Skeletal muscle tissue (tissue), 4 donors: ENCODE data around the gene SCAMP4. TPM values are rescaled to one million over a fixed set of nuclear protein-coding genes. Genes with fewer than 3 reads are reported as not detected.

Source experiments
- H3K27ac ChIP-seq: one replicate; pipeline ENCODE4 v1.7.0; 2013; ENCODE audit warnings: mild to moderate bottlenecking, low read depth, low read length, inconsistent platforms
- H3K27me3 ChIP-seq, 3 donors: one replicate each; pipeline ENCODE4 v1.7.0; 2013; ENCODE audit warnings: low read length in 3 of 3; ENCODE audit not compliant: control insufficient read depth in 3 of 3, insufficient read depth in 3 of 3
- H3K36me3 ChIP-seq, 3 donors: one replicate each; pipeline ENCODE4 v1.7.0; 2013; ENCODE audit warnings: low read length in 3 of 3; ENCODE audit not compliant: control insufficient read depth in 3 of 3, insufficient read depth in 3 of 3
- H3K4me1 ChIP-seq, 3 donors: one replicate each; pipeline ENCODE4 v1.7.0; 2013; ENCODE audit warnings: low read length in 3 of 3, mild to moderate bottlenecking in 3 of 3; ENCODE audit not compliant: control insufficient read depth in 3 of 3, insufficient read depth in 3 of 3
- H3K4me3 ChIP-seq, 3 donors: one replicate each; pipeline ENCODE4 v1.7.0; 2013; ENCODE audit warnings: low read length in 3 of 3
- H3K9ac ChIP-seq, 3 donors: one replicate each; pipeline ENCODE4 v1.7.0; 2013; ENCODE audit warnings: low read length in 3 of 3, mild to moderate bottlenecking in 3 of 3, moderate library complexity in 2 of 3, low read depth in 1 of 3
- H3K9me3 ChIP-seq, 3 donors: one replicate each; pipeline ENCODE4 v1.7.0; 2013; ENCODE audit warnings: low read length in 3 of 3; ENCODE audit not compliant: control insufficient read depth in 3 of 3
- total RNA-seq: library from RNA; depleted of rRNA; stranded (reverse); fragments of >200 nt; gene quantifications from one replicate; pipeline ENCODE4 v1.2.3, GENCODE V29; 2014
- donor health status: Osteomylitis.

Gene SCAMP4
- total RNA-seq, 1 donor from 2014 or later, result 8.9 TPM

GRCh38 chr19:1967087-1967608, 61.9 kb downstream of the SCAMP4 start:
- H3K27ac ChIP-seq, result no peak overlapping the region
- H3K9me3 ChIP-seq, result no peaks in the 10 kb centered on the region
- H3K36me3 ChIP-seq, result peaks cover 3 to 19% (median 7%) of the 10 kb centered on the region in 3 donors
- no peak overlapping the region for H3K4me3 ChIP-seq
- no peaks in the 10 kb centered on the region for H3K27me3 ChIP-seq
- H3K9ac ChIP-seq, result no peak overlapping the region
- no peaks in the 10 kb centered on the region for H3K4me1 ChIP-seq

DNA sequence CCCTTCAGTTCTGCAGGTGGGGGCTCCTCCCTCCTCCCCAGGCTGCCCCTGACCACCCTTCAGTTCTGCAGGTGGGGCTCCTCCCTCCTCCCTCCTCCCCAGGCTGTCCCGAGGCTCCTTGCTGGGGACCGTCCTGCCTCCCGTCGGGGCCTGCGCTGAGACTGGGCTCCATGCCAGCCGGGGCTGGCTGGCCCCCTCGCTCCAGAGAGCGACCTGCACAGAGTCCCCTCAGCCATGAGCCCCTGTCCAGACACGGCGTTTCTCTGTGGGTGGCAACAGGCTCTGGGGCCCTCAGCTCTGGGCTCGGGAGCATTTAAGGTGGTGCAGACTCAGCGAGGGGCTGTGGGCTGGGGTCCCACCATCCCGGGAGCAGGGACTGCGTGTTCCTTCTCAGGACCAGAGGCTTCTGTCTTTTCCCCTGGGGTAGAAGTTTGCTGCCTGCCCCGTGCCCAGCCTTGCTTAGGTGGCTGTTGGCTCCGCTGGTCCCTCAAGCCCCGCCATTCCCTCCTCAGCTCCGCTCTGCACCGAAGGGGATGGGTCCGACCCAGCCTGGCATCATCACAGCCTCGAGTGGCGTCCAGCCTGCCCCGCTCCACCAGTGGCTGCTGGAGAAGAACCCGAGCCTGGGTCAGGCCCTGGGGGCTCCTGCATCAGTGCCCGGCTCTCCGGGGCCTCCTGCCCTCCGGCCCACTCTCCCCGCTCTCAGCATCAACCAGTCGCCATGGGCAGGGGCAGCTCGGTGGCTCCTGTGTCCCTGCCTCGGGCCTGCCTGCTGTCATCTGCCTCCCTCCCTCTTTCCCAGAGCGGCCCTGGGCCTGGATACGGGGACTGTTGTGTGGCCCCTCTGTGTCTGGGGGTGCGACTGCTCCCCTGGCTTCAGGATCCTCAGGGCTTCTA, 63.3 kb downstream of the SCAMP4 start:
- H3K27ac ChIP-seq, result no peak overlapping the region
- H3K4me3 ChIP-seq, result no peak overlapping the region

GRCh38 chr19:1969176-1970002, 64.2 kb downstream of the SCAMP4 start:
- no peaks in the 10 kb centered on the region for H3K9me3 ChIP-seq
- no peaks in the 10 kb centered on the region for H3K4me1 ChIP-seq
- H3K27me3 ChIP-seq, result no peaks in the 10 kb centered on the region
- H3K36me3 ChIP-seq, result peaks cover 3 to 17% (median 6%) of the 10 kb centered on the region in 3 donors
- H3K27ac ChIP-seq, result no peak overlapping the region
- no peak overlapping the region for H3K4me3 ChIP-seq
- no peak overlapping the region for H3K9ac ChIP-seq

More for the DNA sequence above, 63.3 kb downstream of the SCAMP4 start:
- Histone ChIP-seq H3K27me3 (no peaks in the 10 kb centered on the region), H3K4me1 (no peaks in the 10 kb centered on the region), H3K9ac (no peak overlapping the region), H3K36me3 (peaks cover 3 to 16% (median 5%) of the 10 kb centered on the region in 3 donors), H3K9me3 (no peaks in the 10 kb centered on the region)

GRCh38 chr19:1970003-1970805, 65.0 kb downstream of the SCAMP4 start:
- no peaks in the 10 kb centered on the region for H3K4me1 ChIP-seq
- H3K4me3 ChIP-seq, result no peak overlapping the region
- no peak overlapping the region for H3K9ac ChIP-seq
- H3K27me3 ChIP-seq, result no peaks in the 10 kb centered on the region
- peaks cover 3 to 19% (median 10%) of the 10 kb centered on the region in 3 donors for H3K36me3 ChIP-seq
- H3K9me3 ChIP-seq, result no peaks in the 10 kb centered on the region
- no peak overlapping the region for H3K27ac ChIP-seq

DNA sequence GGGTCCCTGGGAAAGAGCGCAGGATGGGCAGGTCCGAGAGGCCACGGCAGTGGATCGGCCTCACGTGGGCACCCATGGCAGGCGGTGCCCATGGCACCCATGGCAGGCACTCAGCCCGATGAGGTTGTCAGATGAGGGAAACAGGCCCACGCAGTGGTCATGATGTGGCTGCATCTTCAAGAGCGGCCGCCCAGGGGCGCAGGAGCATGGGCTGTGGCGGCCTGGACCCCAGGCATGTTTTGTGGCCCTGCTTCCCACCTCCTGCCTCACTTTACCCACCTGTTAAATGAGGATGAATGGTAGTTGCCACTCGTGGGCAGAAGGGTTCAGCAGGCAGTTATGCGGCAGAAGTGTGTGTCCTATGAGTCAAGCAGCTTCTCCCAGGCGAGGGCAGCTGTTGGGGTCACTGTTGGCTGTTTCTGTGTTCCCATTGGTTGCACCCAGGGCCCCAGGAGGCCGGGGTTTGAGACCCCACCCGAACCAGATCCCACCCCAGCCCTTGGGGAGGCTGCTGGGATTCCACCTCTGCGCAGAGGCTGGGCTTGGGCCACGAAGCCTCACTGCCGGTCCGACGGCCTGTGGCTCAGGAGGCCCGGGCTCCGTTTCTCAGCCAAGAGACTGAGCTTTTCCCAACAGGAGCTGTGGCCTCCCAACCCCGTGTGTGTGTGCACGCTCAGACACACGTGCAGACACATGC, 65.8 kb downstream of the SCAMP4 start:
- no peaks in the 10 kb centered on the region for H3K27me3 ChIP-seq
- no peak overlapping the region for H3K4me3 ChIP-seq
- H3K27ac ChIP-seq, result no peak overlapping the region
- H3K4me1 ChIP-seq, result no peaks in the 10 kb centered on the region
- no peaks in the 10 kb centered on the region for H3K9me3 ChIP-seq
- H3K36me3 ChIP-seq, result peaks cover 3 to 19% (median 13%) of the 10 kb centered on the region in 3 donors
- H3K9ac ChIP-seq, result no peak overlapping the region

DNA sequence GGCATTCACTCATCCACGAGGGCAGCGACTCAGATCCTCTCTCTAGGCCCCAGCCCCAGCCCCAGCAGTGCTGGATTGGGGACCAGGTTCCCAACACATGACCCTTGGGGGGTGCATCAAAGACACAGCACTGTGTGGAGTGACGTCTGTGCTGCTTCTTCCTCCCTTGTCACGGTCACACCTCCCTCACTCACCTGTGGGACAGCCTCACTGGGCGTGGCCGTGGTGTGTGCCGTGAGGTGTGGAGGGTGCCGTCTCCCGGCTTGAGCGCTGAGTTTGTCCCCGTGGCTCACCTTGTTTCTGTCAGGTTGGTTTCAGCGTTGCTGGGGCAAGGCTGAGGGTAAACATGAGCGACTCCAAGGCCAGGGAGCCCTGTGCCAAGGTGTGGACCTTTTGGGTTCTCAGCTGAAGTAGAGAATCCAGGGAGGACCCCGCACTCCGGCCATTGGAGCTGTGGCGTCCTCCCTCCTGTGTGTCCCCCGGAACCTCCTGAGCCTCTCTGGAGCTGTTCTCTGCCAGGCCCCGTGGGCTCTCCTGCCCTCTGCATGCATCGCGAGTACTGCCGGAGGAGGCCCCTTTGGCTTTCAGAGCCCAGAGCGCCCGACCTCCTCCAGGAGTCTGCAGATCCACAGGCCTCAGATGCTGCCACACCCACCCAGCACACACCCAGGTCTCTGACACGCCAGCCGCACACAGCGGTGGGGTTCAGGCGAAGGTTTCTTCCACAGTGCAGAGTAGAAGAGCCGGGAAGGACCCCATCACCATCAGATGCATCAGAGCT, 69.4 kb downstream of the SCAMP4 start:
- Histone ChIP-seq H3K9ac (no peak overlapping the region), H3K27me3 (no peaks in the 10 kb centered on the region), H3K36me3 (peaks cover 6 to 22% (median 20%) of the 10 kb centered on the region in 3 donors), H3K27ac (no peak overlapping the region), H3K4me1 (no peaks in the 10 kb centered on the region), H3K4me3 (no peak overlapping the region), H3K9me3 (no peaks in the 10 kb centered on the region)

- H3K27ac ChIP-seq, result no peak overlapping the region
- H3K4me3 ChIP-seq, result no peak overlapping the region
- H3K4me1 ChIP-seq, result no peaks in the 10 kb centered on the region
- H3K9me3 ChIP-seq, result no peaks in the 10 kb centered on the region
- peaks cover 4 to 22% (median 18%) of the 10 kb centered on the region in 3 donors for H3K36me3 ChIP-seq
- H3K9ac ChIP-seq, result no peak overlapping the region
- no peaks in the 10 kb centered on the region for H3K27me3 ChIP-seq
Measured at GRCh38 chr19:1975162-1975480, 69.9 kb downstream of the SCAMP4 start.
